K562 (cell line): ENCODE results near the gene FAM151A. TPM values are rescaled to one million over a fixed set of nuclear protein-coding genes. Genes with fewer than 3 reads are reported as not detected.

Experiments used
- CTBP1 ChIP-seq: fragments of 450-650 bp; IDR thresholded peaks from 2 replicates; pipeline ENCODE4 v1.6.1; 2016; ENCODE audit warnings: borderline replicate concordance
- DPF2 ChIP-seq: fragments of 450-650 bp; IDR thresholded peaks from 2 replicates; pipeline ENCODE4 v1.6.1; 2016
- SMARCC2 ChIP-seq: fragments of 450-650 bp; IDR thresholded peaks from 2 replicates; pipeline ENCODE4 v1.6.1; 2017; ENCODE audit warnings: antibody characterized with exemption, moderate library complexity, mild to moderate bottlenecking, low read depth
- TAL1 ChIP-seq: fragments of 450-650 bp; IDR thresholded peaks from 2 replicates; pipeline ENCODE4 v1.6.1; 2016; ENCODE audit warnings: mild to moderate bottlenecking
- ZBTB17 ChIP-seq: fragments of 450-650 bp; formaldehyde crosslinking; IDR thresholded peaks from 2 replicates; pipeline ENCODE4 v1.4.0; 2020; ENCODE audit warnings: mild to moderate bottlenecking
- ZNF766 ChIP-seq: fragments of 200-800 bp; sonication (Bioruptor generic); conservative IDR thresholded peaks from 2 replicates; pipeline ENCODE4 v1.6.1; 2016; ENCODE audit warnings: missing genetic modification characterization, missing compliant biosample characterization
- polyA plus RNA-seq, 8 experiments: library from polyadenylated mRNA; depleted of rRNA in 4 of 8; stranded (reverse) in 5 of 8; unstranded in 3 of 8; fragments of >200 nt; fragmentation: Nextera tagmentation in 2 of 8; fragmentation: Illumina TruSeq in 1 of 8; extraction: Ambion mirVana in 2 of 8; extraction: Trizol in 1 of 8; gene quantifications; 2 replicates each; pipeline versions ENCODE4 v1.2.1 to v1.2.3, GENCODE V29; 2011 to 2014; ENCODE audit warnings: inconsistent platforms in 1 of 8, missing spikeins in 1 of 8
- total RNA-seq, 7 experiments: library from RNA; depleted of rRNA in 6 of 7; stranded (reverse); fragments of >200 nt in 6 of 7; fragmentation: Illumina TruSeq in 2 of 7; extraction: Trizol in 2 of 7; gene quantifications; 2 replicates each; pipeline versions ENCODE4 v1.2.1 to v1.2.3, GENCODE V29; 2011 to 2021; ENCODE audit warnings: low replicate concordance in 1 of 7
- TF ChIP-seq, protein P1 (sequence below): fragments of 450-650 bp; IDR thresholded peaks from 2 replicates; pipeline ENCODE4 v1.6.1; 2016; ENCODE audit warnings: mild to moderate bottlenecking, moderate library complexity
- TF ChIP-seq, protein P2 (sequence below), 3 experiments: fragments of 200-800 bp in 1 of 3; fragments of 250-450 bp in 1 of 3; fragments of 450-650 bp in 1 of 3; sonication (Bioruptor Pico) in 1 of 3; sonication (Bioruptor generic) in 1 of 3; formaldehyde crosslinking in 1 of 3; IDR thresholded peaks; 2 replicates each; pipeline versions ENCODE4 v1.6.1 to v1.8.0; 2016 to 2022; ENCODE audit warnings: mild to moderate bottlenecking in 2 of 3, missing genetic modification characterization in 2 of 3, missing compliant biosample characterization in 1 of 3, moderate library complexity in 1 of 3

Gene FAM151A
- total and polyA plus RNA-seq, 9 of the 15 experiments (the other 6 are each of a cell fraction or from before 2014, with no cell fraction given) = not detected

GRCh38 chr1:54636461-54637446, 13.4 kb upstream of the FAM151A start (continued):
- TF ChIP-seq, protein P1, sequence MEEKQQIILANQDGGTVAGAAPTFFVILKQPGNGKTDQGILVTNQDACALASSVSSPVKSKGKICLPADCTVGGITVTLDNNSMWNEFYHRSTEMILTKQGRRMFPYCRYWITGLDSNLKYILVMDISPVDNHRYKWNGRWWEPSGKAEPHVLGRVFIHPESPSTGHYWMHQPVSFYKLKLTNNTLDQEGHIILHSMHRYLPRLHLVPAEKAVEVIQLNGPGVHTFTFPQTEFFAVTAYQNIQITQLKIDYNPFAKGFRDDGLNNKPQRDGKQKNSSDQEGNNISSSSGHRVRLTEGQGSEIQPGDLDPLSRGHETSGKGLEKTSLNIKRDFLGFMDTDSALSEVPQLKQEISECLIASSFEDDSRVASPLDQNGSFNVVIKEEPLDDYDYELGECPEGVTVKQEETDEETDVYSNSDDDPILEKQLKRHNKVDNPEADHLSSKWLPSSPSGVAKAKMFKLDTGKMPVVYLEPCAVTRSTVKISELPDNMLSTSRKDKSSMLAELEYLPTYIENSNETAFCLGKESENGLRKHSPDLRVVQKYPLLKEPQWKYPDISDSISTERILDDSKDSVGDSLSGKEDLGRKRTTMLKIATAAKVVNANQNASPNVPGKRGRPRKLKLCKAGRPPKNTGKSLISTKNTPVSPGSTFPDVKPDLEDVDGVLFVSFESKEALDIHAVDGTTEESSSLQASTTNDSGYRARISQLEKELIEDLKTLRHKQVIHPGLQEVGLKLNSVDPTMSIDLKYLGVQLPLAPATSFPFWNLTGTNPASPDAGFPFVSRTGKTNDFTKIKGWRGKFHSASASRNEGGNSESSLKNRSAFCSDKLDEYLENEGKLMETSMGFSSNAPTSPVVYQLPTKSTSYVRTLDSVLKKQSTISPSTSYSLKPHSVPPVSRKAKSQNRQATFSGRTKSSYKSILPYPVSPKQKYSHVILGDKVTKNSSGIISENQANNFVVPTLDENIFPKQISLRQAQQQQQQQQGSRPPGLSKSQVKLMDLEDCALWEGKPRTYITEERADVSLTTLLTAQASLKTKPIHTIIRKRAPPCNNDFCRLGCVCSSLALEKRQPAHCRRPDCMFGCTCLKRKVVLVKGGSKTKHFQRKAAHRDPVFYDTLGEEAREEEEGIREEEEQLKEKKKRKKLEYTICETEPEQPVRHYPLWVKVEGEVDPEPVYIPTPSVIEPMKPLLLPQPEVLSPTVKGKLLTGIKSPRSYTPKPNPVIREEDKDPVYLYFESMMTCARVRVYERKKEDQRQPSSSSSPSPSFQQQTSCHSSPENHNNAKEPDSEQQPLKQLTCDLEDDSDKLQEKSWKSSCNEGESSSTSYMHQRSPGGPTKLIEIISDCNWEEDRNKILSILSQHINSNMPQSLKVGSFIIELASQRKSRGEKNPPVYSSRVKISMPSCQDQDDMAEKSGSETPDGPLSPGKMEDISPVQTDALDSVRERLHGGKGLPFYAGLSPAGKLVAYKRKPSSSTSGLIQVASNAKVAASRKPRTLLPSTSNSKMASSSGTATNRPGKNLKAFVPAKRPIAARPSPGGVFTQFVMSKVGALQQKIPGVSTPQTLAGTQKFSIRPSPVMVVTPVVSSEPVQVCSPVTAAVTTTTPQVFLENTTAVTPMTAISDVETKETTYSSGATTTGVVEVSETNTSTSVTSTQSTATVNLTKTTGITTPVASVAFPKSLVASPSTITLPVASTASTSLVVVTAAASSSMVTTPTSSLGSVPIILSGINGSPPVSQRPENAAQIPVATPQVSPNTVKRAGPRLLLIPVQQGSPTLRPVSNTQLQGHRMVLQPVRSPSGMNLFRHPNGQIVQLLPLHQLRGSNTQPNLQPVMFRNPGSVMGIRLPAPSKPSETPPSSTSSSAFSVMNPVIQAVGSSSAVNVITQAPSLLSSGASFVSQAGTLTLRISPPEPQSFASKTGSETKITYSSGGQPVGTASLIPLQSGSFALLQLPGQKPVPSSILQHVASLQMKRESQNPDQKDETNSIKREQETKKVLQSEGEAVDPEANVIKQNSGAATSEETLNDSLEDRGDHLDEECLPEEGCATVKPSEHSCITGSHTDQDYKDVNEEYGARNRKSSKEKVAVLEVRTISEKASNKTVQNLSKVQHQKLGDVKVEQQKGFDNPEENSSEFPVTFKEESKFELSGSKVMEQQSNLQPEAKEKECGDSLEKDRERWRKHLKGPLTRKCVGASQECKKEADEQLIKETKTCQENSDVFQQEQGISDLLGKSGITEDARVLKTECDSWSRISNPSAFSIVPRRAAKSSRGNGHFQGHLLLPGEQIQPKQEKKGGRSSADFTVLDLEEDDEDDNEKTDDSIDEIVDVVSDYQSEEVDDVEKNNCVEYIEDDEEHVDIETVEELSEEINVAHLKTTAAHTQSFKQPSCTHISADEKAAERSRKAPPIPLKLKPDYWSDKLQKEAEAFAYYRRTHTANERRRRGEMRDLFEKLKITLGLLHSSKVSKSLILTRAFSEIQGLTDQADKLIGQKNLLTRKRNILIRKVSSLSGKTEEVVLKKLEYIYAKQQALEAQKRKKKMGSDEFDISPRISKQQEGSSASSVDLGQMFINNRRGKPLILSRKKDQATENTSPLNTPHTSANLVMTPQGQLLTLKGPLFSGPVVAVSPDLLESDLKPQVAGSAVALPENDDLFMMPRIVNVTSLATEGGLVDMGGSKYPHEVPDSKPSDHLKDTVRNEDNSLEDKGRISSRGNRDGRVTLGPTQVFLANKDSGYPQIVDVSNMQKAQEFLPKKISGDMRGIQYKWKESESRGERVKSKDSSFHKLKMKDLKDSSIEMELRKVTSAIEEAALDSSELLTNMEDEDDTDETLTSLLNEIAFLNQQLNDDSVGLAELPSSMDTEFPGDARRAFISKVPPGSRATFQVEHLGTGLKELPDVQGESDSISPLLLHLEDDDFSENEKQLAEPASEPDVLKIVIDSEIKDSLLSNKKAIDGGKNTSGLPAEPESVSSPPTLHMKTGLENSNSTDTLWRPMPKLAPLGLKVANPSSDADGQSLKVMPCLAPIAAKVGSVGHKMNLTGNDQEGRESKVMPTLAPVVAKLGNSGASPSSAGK = peak; percentile 65
- TF ChIP-seq CTBP1 (peak; percentile 81), ZNF766 (0 out of 2 replicates have a peak, but pooled peaks have one; percentile 13), SMARCC2 (peak; percentile 42; the same call in 1 of the 2 replicates), DPF2 (peak; percentile 41; the same call in 1 of the 2 replicates), ZBTB17 (CRISPR knock-in tag) (0 out of 2 replicates have a peak, but pooled peaks have one; percentile 61), TAL1 (peak; percentile 58)
- TF ChIP-seq, protein P2, sequence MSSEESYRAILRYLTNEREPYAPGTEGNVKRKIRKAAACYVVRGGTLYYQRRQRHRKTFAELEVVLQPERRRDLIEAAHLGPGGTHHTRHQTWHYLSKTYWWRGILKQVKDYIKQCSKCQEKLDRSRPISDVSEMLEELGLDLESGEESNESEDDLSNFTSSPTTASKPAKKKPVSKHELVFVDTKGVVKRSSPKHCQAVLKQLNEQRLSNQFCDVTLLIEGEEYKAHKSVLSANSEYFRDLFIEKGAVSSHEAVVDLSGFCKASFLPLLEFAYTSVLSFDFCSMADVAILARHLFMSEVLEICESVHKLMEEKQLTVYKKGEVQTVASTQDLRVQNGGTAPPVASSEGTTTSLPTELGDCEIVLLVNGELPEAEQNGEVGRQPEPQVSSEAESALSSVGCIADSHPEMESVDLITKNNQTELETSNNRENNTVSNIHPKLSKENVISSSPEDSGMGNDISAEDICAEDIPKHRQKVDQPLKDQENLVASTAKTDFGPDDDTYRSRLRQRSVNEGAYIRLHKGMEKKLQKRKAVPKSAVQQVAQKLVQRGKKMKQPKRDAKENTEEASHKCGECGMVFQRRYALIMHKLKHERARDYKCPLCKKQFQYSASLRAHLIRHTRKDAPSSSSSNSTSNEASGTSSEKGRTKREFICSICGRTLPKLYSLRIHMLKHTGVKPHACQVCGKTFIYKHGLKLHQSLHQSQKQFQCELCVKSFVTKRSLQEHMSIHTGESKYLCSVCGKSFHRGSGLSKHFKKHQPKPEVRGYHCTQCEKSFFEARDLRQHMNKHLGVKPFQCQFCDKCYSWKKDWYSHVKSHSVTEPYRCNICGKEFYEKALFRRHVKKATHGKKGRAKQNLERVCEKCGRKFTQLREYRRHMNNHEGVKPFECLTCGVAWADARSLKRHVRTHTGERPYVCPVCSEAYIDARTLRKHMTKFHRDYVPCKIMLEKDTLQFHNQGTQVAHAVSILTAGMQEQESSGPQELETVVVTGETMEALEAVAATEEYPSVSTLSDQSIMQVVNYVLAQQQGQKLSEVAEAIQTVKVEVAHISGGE (CRISPR knock-in tag; IDR thresholded peaks at IDR 0.05) = 0 out of 6 replicates have a peak, but pooled peaks of 1 of the 3 experiments have one; percentile 12
